ENCODE measurements around the gene TNP2.

DNA sequence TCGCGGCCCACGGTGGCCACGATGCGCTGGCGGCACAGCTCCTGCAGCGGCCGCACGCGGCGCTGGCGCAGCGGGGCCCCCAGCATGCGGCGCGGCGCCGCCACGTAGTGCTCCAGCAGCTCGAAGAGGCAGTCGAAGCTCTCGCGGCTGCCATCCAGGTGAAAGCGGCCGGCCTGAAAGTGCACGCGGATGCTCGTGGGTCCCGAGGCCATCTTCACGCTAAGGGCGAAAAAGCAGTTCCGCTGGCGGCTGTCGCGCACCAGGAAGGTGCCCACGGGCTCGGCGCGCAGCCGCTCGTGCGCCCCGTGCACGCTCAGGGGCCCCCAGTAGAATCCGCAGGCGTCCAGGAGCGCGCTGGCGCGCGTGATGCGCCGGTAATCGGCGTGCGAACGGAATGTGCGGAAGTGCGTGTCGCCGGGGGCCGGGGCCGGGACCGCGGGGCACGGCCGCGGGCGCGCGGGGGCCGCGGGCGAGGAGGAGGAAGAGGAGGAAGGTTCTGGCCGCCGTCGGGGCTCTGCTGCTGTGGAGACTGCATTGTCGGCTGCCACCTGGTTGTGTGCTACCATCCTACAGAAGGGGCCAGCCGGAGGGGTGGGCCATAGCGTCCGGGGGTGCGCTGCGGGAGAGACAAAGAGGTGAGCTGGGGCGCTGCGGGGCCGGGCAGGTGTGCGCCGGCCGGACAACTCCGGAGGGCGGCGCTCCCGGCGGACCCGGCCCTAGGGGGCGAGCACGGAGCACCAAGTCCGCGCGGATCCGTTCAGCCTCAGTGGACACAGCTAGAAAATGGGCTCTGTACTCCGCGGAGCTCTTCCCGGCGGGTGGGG is 14.0 kb downstream of the TNP2 start:
- peak in 2 of 6 experiments; percentile 9 to 22 for TF ChIP-seq CTCF (IDR thresholded peaks at IDR 0.05)
- no peak for TF ChIP-seq POLR2A (IDR thresholded peaks at IDR 0.05)
